Measurements from ENCODE around the gene CEP135.

GRCh38 chr4:56060036-56060435, 111.3 kb downstream of the CEP135 start:
- TF ChIP-seq CTCF (IDR thresholded peaks at IDR 0.05; ENCODE audit: borderline replicate concordance, extremely low read depth, low read length, poor library complexity, severe bottlenecking) (no peak), EZH2 (IDR thresholded peaks at IDR 0.05; ENCODE audit: borderline replicate concordance, low read depth, low read length, severe bottlenecking) (no peak)
